ENCODE data around the gene DSTYK.

Gene DSTYK, protein sequence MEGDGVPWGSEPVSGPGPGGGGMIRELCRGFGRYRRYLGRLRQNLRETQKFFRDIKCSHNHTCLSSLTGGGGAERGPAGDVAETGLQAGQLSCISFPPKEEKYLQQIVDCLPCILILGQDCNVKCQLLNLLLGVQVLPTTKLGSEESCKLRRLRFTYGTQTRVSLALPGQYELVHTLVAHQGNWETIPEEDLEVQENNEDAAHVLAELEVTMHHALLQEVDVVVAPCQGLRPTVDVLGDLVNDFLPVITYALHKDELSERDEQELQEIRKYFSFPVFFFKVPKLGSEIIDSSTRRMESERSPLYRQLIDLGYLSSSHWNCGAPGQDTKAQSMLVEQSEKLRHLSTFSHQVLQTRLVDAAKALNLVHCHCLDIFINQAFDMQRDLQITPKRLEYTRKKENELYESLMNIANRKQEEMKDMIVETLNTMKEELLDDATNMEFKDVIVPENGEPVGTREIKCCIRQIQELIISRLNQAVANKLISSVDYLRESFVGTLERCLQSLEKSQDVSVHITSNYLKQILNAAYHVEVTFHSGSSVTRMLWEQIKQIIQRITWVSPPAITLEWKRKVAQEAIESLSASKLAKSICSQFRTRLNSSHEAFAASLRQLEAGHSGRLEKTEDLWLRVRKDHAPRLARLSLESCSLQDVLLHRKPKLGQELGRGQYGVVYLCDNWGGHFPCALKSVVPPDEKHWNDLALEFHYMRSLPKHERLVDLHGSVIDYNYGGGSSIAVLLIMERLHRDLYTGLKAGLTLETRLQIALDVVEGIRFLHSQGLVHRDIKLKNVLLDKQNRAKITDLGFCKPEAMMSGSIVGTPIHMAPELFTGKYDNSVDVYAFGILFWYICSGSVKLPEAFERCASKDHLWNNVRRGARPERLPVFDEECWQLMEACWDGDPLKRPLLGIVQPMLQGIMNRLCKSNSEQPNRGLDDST

DNA sequence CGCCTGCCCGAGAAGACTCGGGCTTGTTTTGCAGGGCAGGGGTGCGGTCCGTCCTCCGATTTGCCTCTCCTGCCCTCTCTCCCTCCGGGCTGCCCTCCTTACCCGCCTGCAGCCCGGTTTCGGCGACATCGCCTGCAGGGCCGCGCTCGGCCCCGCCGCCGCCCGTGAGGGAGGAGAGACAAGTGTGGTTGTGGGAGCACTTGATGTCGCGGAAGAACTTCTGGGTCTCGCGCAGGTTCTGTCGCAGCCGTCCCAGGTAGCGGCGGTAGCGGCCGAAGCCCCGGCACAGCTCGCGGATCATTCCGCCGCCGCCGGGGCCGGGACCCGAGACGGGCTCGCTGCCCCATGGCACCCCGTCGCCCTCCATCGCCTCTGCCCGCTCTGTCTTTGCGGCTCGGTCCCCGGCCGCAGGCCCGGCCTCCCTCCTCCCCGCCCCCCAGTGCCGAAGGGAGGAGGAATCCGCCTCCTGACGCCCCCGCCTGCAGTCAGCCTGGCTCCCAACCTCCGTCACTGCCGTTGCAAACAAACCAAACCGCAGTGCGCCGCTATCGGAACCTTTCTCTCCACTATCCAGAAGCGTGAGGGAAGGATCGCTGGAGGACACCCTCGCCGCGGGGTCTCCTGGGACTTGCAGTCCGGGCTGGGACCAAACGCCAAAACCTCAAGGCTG is at the start of gene DSTYK:
DSTYK (minus strand) TSS at position 534 of the 670 bp plus-strand sequence; CDS start at position 367, 167 bp downstream.
- peak; percentile 89 for DNase-seq

GRCh38 chr1:205259998-205260397 is 48.5 kb upstream of the DSTYK start:
- DNase-seq: no peak

DNA sequence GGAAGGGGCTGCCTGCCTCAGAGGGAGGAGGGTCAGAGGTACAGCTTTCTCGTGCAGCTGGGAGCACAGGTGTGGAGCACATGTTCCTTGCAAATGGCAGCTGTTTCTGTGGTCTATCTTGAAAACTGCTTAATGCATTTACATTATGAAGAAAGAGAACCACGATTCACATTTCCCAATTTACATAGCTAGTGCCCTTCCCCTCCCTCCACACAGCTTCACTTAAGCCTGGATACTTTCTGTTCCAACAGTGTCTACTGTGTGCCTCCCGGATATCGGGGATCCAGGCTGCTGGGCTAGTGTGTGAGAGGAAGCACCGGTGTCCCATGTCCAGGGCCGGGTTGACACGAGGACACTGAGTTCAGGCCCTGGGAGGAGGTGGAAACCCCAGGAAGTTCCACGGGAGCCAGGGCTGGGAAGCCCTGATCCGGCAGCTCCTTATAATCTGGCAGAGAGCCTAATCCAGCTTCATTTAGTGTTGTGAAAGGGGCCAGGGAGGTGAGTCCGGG is 47.9 kb upstream of the DSTYK start:
- DNase-seq: no peak

- DNase-seq: no peak
Measured at GRCh38 chr1:205258719-205259118, 47.2 kb upstream of the DSTYK start.

- no peak for DNase-seq
Measured at GRCh38 chr1:205258261-205258691, 46.8 kb upstream of the DSTYK start.

- DNase-seq: no peak
Measured at GRCh38 chr1:205257735-205258134, 46.2 kb upstream of the DSTYK start.

DNA sequence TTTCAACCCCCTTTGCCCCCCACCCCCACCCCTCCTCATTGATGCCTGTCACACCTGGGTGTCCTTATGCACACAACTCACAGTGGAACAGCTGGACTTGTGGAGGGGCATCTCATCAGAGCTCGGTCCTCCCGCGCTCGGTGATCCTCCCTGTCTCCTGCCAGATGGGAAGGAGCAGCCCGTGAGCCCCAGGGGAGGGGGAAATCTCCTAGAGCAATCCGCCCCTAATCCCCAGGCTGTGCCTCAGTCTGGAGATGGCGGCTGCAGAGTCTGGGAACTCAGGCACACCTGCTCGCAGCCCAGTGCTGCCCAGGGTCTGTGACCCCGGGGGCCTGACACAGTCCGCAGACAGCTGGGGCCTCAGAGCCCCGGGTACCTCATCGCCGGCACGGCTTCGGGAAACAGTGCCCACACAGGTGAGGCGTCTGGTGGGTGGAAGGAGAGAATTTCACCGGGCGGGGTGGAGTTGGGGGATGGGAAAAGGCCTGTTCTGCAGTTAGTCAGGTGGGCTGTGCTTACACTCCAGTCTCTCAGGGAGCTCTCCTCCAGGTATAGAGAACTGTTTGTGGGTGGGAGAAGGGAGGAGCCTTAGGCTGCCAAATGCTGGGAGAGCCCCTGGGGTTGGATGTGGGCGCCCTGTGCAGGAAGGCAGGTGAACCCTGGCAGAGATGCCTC is 45.6 kb upstream of the DSTYK start:
- no peak for DNase-seq

- peak; percentile 86 for DNase-seq
Measured at GRCh38 chr1:205255941-205256780, 44.7 kb upstream of the DSTYK start.

DNA sequence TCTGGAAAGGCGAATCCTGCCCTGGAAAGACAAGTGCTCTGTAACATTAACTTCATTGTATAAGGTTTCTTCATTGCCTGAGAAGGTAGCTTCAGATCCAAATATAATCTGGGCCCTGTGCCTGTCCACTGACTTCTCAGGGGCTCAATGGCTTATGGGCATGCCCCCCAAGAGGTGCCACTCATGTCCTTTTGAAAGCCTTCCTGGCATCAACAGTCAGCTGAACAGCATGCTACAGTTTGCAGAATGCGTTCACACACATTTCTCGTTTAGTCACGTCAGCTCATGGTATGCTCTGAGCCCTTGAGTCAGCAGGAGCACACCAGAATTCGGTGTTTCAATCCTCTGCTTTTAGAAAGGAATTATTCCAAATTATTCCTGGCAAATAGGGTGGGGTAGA is 40.1 kb upstream of the DSTYK start:
- no peak for DNase-seq

DNA sequence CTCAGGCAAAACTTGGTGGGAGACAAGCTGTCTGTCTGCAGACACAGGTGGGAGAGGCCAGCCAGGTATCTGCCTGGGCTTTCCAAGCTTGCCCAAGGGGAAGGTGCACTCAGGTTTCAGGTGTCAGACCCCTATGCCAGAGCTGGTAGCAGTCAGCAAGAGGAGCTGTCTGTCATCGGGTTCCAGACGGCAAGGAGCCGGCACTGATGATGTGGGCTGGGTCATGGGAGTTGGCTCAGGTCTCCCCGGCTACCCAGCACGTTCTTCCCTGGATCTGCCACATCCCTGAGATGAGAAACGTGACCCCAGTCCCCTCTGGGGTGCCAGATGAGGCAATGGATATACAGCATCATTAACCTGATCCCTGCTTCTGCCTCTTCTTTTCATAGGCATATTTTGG is 39.2 kb upstream of the DSTYK start:
- DNase-seq: no peak

DNA sequence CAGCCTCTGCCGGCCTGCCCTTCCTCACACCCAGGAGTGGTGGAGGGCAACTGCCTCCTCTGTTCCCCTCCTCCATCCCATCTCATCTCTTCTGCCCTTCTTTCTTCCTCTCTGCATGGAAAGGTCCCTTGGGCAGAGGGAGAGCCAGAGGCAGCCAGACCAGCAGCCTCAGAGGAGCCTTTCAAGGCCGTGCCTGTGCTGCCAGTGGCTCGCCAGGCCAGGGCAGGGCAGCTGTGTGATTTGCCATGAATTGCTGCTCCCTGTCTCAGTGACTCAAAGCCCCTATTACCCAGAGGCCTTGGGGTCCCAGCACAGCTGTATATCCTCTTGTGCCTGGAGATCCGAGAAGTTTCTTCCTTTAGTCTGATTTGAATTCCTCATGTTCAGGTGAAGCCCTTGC is 38.1 kb upstream of the DSTYK start:
- no peak for DNase-seq

DNA sequence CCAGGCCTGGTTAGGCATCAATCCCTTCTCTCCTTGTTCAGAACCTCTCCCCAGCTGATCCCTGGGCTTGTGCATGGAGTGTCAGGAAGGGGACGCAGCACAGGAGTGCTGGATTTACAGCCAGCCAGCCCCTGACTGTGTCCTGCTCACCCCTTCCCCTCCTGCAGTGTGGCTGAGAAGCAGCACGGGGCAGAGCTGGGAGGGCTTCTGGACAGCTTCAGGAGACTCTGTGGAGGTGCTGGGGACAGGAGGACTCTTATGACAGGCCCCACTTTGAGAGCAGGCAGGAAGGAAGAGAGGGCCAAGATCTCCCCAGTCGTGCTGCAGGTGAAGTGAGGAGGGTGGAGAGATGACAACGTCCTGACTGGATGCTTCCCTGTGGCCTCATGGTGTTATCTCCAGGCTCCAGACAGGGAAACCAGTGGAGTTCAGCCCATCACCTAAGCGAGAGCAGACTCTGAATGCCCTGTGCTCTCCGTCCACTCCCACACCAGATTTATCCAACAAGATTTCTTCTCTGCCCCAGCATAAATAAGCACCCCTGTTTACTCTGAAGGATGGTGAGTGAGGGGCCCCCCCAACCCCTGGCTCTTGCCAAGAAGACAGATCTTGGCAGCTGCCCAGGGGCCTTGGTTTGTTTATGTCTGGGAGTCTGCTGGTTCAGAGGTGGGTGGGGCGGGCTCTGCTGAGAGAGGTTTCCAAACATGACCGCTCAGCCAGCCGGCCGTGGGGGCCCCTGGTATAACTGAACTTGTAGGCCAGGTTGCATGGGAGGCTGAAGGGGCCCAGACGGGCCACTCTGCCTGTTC is 37.5 kb upstream of the DSTYK start:
- DNase-seq: no peak

DNA sequence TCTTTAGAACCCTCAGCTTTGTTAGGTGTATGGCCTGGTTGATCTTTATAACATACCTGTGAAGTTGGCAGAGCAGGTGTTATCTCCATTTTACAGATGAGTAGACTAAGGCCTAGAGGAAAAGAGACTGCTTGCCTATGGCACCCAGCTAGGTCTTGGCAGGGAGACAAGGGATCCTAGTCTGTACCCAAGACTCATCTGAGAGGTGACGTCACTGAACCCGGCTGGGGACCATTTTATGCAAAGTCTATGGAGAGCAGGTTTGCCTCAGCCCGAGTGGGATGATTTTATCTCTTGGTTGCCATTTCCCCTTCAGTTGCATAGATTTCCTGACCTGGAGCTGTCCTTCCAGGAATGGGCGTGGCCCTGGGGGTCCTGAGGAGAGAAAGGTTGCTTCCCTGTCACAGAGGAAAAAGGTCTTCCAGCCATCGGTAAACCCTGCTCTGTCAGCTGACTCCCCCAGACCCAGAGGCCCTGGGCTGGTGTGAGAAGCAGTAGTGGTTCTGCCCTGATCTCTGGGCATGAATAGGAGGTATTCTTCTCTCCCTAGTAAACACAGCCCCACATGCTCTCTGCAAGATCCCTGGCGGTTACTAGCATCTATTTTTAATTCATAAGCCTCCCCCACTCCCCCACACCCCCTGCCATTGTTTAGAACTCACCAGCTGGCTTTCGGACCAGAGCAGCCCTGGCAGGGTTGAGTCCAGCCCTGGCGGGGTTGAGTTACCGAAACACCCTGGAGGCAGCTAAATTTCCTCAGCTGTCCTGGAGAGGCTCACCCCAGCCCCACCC is 35.8 kb upstream of the DSTYK start:
- DNase-seq: no peak

DNA sequence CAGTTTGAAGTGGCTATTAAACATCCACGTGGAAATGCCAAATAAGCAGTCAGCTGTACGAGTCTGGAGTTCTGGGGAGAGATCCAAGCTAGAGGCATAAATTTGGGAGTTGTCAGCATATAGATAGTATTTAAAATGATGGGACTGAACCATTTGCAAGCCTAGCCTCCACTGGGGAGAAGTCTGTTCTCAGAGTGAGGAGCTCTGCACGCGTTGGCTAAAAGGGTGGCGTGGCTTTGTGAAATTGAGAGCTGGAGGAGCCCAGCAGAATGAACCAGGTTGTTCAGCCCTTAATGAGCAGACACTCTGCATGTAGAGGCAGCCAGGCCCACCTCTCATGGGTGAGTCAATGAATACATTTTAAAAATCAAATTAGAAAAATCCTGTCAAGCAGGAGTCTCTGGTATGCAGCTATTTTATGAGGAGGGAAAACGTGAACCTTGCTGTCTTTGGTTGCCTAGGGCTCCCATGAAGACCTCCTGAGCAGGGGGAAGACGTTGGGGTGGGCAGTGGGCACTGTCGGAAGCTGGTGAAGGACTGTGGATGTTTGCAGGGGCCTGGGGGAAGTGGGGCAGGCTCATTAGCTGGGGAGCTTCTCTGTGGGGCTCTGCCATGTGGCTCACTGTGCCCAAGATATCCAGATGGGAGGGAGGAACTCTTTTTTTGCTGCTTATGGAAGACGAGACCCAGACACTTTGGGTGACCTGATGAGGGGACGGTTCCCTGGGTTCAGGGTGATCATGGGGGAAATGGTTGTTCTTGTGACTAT is 35.0 kb upstream of the DSTYK start:
- no peak for DNase-seq

DNA sequence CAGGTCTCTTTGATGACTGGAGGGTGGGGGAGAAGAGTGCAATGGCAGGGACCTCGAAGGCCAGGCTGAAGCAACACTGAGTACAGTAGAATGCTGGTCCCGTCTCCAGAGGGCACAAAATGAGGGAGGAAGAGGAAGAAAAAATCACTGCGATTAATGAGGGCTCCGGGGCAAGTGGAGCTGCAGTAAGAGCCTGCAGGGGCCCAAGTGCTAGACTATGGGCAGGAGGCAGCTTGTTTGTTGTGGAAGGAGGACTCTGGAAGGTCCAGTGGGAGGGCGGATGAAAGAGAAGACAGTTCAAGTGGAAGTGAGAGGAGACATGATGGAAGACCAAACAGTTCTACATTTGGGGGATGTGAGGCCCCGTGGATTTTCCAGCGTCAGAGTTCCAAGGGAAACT is 33.6 kb upstream of the DSTYK start:
- DNase-seq: no peak

DNA sequence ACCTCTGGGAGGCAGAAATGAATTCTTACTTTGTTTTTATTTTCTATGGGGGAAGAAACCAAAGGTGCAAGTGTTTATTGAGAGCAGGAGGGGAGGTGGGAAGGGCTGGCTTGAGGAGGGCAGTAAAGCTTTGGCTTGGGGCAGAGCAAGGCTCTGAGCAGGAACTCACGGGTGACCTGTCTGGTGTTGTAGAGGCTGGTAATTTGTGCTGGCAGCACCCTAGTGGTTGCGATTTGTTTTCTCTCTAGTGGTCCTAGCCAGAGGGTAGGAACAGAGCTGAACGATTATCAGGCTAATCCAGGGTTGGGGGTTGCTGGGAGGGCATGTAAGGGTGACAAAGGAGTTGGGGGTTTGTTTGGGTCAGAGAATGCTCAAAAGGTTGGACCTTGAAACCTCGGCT is 32.9 kb upstream of the DSTYK start:
- no peak for DNase-seq

GRCh38 chr1:205243350-205244191 is 32.1 kb upstream of the DSTYK start:
- no peak for DNase-seq
